H1 (cell line): ENCODE measurements around the gene ZIC1.

ENCODE experiments used
- POLR2A ChIP-seq, 2 experiments: IDR thresholded peaks; 1 replicate in 1 of 2; 2 replicates in 1 of 2; pipeline ENCODE4 v1.6.1; 2011; ENCODE audit warnings: low read depth in 2 of 2, low read length in 2 of 2, mild to moderate bottlenecking in 2 of 2; ENCODE audit errors: control extremely low read depth in 1 of 2
- RAD21 ChIP-seq, 2 experiments: IDR thresholded peaks in 1 of 2; conservative IDR thresholded peaks in 1 of 2; 2 replicates each; pipeline ENCODE4 v1.6.1; 2011; ENCODE audit warnings: low read depth in 2 of 2, low read length in 2 of 2, improper control_type of control experiment in 1 of 2, inconsistent platforms in 1 of 2, mild to moderate bottlenecking in 1 of 2, moderate library complexity in 1 of 2

DNA sequence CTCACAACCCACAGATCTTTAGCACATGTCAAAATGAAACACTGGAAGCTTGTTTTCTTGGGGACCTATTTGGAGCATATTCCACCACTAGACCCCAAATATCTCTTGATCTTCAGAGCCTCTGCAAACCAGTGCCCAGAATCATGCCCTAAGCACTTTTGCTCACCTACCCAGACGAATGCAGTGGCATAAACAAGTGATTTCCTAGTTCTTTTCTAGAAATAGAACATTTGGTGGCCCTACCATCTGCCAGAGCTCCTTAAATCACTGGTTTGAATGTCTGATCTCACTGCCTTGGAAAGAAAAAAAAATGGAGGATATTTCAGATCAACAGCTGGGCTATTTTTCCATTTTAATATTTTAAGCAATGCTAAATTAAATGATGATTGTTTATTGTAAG lies 8.2 kb upstream of the ZIC1 start:
- TF ChIP-seq RAD21 (IDR thresholded peaks at IDR 0.05 in 1 of 2, conservative IDR thresholded peaks at IDR 0.05 in 1 of 2; ENCODE audit: low read depth in 2 of 2, low read length in 2 of 2), result no peak
- no peak for TF ChIP-seq POLR2A (IDR thresholded peaks at IDR 0.05; ENCODE audit: control extremely low read depth in 1 of 2, low read depth in 2 of 2, low read length in 2 of 2)
